Measurements from ENCODE around the gene ALG5. TPM values are rescaled to one million over a fixed set of nuclear protein-coding genes. Genes with fewer than 3 reads are reported as not detected.

ALG5 gene
- total and polyA plus RNA-seq, 7 experiments from 2014 or later: 12.1 to 82.2 (median 23.7) TPM

DNA sequence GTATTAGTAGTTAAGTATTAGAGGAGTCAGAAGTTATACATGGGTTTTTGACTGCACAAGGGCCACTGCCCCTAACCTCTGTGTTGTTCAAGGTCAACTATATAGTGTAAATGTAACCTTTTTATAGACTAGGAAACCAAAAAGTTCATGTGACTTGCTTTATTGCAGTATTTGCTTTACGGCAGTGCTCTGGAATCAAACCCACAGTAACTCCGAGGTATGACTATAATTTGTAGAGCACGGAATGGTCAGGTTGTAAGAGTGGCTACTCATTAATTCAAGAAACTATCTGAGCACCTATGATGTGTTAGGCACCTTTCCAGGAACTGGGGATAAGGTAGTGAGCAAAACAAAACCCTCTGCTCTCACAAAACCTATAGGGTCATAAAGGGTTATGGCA lies 38.1 kb upstream of the ALG5 start:
- Histone ChIP-seq H3K4me1 (ENCODE audit: control insufficient read depth in 2 of 2, insufficient read depth in 2 of 2, low read length in 2 of 2) (no peaks in the 10 kb centered on the region), H3K27me3 (ENCODE audit: control insufficient read depth in 2 of 2, insufficient read depth in 2 of 2, low read length in 2 of 2) (no peaks in the 10 kb centered on the region), H3K36me3 (ENCODE audit: control insufficient read depth in 2 of 3, insufficient read depth in 3 of 3, low read length in 3 of 3) (peaks cover 6 to 71% (median 28%) of the 10 kb centered on the region in 3 experiments), H3K9me3 (ENCODE audit: control insufficient read depth in 2 of 3, low read length in 3 of 3) (no peaks in the 10 kb centered on the region), H3K4me3 (ENCODE audit: low read length) (no peak overlapping the region), H3K27ac (ENCODE audit: low read depth, low read length) (no peak overlapping the region)
- DNase-seq (no peak), ATAC-seq (no peak)
- ChIA-PET POLR2A (no interaction called here), CTCF (no interaction called here)
- no peaks in the 10 kb centered on the region for H3K27me3 Mint-ChIP-seq
- peaks cover 10 to 52% (median 30%) of the 10 kb centered on the region in 5 donors for H3K36me3 Mint-ChIP-seq
- peaks cover 0 to 10% (median 2%) of the 10 kb centered on the region in 7 donors for H3K4me1 Mint-ChIP-seq
- H3K4me3 Mint-ChIP-seq: no peak overlapping the region
- H3K9me3 Mint-ChIP-seq: no peaks in the 10 kb centered on the region
- intact Hi-C loops (cut with micrococcal nuclease): no loop called here
- no peak overlapping the region for H3K27ac Mint-ChIP-seq

GRCh38 chr13:37029617-37030016 lies 30.5 kb upstream of the ALG5 start:
- intact Hi-C loops (cut with micrococcal nuclease): loop anchor here in 1 of 2 donors (2.0 kb wide), 1 partner anchor 17 kb away; no protein-coding TSS in a partner anchor
- POLR2A ChIA-PET: interaction anchor here (0.7 kb wide), 1 partner anchor 46 kb away, joined by 3 read pairs; no protein-coding TSS in a partner anchor
- ATAC-seq (no peak), DNase-seq (no peak)
- H3K27me3 Mint-ChIP-seq: no peaks in the 10 kb centered on the region
- peaks cover 4 to 33% (median 10%) of the 10 kb centered on the region in 5 donors for H3K36me3 Mint-ChIP-seq
- peak overlapping the region in 1 of 9 donors; percentile 17 for H3K27ac Mint-ChIP-seq
- H3K27ac ChIP-seq (ENCODE audit: low read depth, low read length): no peak overlapping the region
- H3K9me3 ChIP-seq (ENCODE audit: control insufficient read depth in 2 of 3, low read length in 3 of 3): no peaks in the 10 kb centered on the region
- CTCF ChIA-PET: no interaction called here
- no peak overlapping the region for H3K4me3 ChIP-seq (ENCODE audit: low read length)
- H3K4me1 Mint-ChIP-seq: peaks cover 0 to 7% (median 0%) of the 10 kb centered on the region in 7 donors
- no peak overlapping the region for H3K4me3 Mint-ChIP-seq
- no peaks in the 10 kb centered on the region for H3K27me3 ChIP-seq (ENCODE audit: control insufficient read depth in 2 of 2, insufficient read depth in 2 of 2, low read length in 2 of 2)
- H3K9me3 Mint-ChIP-seq: no peaks in the 10 kb centered on the region
- H3K4me1 ChIP-seq (ENCODE audit: control insufficient read depth in 2 of 2, insufficient read depth in 2 of 2, low read length in 2 of 2): no peaks in the 10 kb centered on the region
- peaks cover 4 to 63% (median 12%) of the 10 kb centered on the region in 3 experiments for H3K36me3 ChIP-seq (ENCODE audit: control insufficient read depth in 2 of 3, insufficient read depth in 3 of 3, low read length in 3 of 3)

GRCh38 chr13:37027639-37028038 lies 28.5 kb upstream of the ALG5 start:
- Histone ChIP-seq H3K9me3 (ENCODE audit: control insufficient read depth in 2 of 3, low read length in 3 of 3) (no peaks in the 10 kb centered on the region), H3K27me3 (ENCODE audit: control insufficient read depth in 2 of 2, insufficient read depth in 2 of 2, low read length in 2 of 2) (no peaks in the 10 kb centered on the region), H3K4me3 (ENCODE audit: low read length) (no peak overlapping the region), H3K36me3 (ENCODE audit: control insufficient read depth in 2 of 3, insufficient read depth in 3 of 3, low read length in 3 of 3) (peaks cover 11 to 64% (median 12%) of the 10 kb centered on the region in 3 experiments), H3K4me1 (ENCODE audit: control insufficient read depth in 2 of 2, insufficient read depth in 2 of 2, low read length in 2 of 2) (no peaks in the 10 kb centered on the region), H3K27ac (ENCODE audit: low read depth, low read length) (no peak overlapping the region)
- DNase-seq (no peak), ATAC-seq (no peak)
- intact Hi-C loops (cut with micrococcal nuclease): loop anchor here in 1 of 2 donors (2.0 kb wide), 1 partner anchor 17 kb away; no protein-coding TSS in a partner anchor
- H3K4me3 Mint-ChIP-seq: no peak overlapping the region
- H3K9me3 Mint-ChIP-seq: no peaks in the 10 kb centered on the region
- POLR2A ChIA-PET: interaction anchor here (0.9 kb wide), 1 partner anchor 31 kb away, joined by 3 read pairs; no protein-coding TSS in a partner anchor
- H3K27me3 Mint-ChIP-seq: no peaks in the 10 kb centered on the region
- CTCF ChIA-PET: interaction anchor here (1.3 kb wide), 1 partner anchor 9 kb away, joined by 3 read pairs; no protein-coding TSS in a partner anchor
- H3K27ac Mint-ChIP-seq: peak overlapping the region in 1 of 9 donors; percentile 31
- peaks cover 0 to 7% (median 1%) of the 10 kb centered on the region in 7 donors for H3K4me1 Mint-ChIP-seq
- peaks cover 11 to 34% (median 14%) of the 10 kb centered on the region in 5 donors for H3K36me3 Mint-ChIP-seq

DNA sequence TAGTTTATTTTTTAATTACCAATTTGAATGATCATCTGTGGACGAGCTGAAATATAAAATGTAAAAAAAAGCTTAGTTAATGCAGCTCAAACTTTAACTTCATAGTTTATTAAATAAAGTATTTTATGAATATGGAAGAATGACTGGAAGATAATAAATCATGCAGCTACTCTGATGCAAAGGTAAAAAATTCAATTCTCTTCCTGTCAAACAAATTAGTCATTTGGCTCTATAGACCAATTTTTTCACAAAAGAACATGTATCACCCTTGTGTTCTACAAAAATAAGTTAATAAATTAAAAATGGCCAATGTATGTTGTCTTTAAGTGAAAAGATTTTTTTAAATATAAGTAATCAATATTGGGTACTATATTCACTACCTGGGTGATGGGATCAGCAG lies 27.6 kb upstream of the ALG5 start:
- H3K4me3 Mint-ChIP-seq: no peak overlapping the region
- intact Hi-C loops (cut with micrococcal nuclease): loop anchor here in 1 of 2 donors (2.0 kb wide), 1 partner anchor 16 kb away; no protein-coding TSS in a partner anchor
- no peak for ATAC-seq
- no peaks in the 10 kb centered on the region for H3K27me3 Mint-ChIP-seq
- H3K36me3 Mint-ChIP-seq: peaks cover 9 to 32% (median 10%) of the 10 kb centered on the region in 5 donors
- ChIA-PET CTCF (interaction anchor here (1.3 kb wide), 1 partner anchor 9 kb away, joined by 3 read pairs; no protein-coding TSS in a partner anchor), POLR2A (interaction anchor here (0.9 kb wide), 1 partner anchor 32 kb away, joined by 3 read pairs; no protein-coding TSS in a partner anchor)
- H3K9me3 Mint-ChIP-seq: no peaks in the 10 kb centered on the region
- no peak overlapping the region for H3K4me3 ChIP-seq (ENCODE audit: low read length)
- H3K27ac ChIP-seq (ENCODE audit: low read depth, low read length): no peak overlapping the region
- no peak for DNase-seq
- peaks cover 18 to 64% (median 21%) of the 10 kb centered on the region in 3 experiments for H3K36me3 ChIP-seq (ENCODE audit: control insufficient read depth in 2 of 3, insufficient read depth in 3 of 3, low read length in 3 of 3)
- H3K9me3 ChIP-seq (ENCODE audit: control insufficient read depth in 2 of 3, low read length in 3 of 3): no peaks in the 10 kb centered on the region
- no peaks in the 10 kb centered on the region for H3K4me1 ChIP-seq (ENCODE audit: control insufficient read depth in 2 of 2, insufficient read depth in 2 of 2, low read length in 2 of 2)
- H3K27me3 ChIP-seq (ENCODE audit: control insufficient read depth in 2 of 2, insufficient read depth in 2 of 2, low read length in 2 of 2): no peaks in the 10 kb centered on the region
- H3K4me1 Mint-ChIP-seq: peaks cover 0 to 3% (median 0%) of the 10 kb centered on the region in 7 donors
- no peak overlapping the region for H3K27ac Mint-ChIP-seq

- Mint-ChIP-seq H3K4me1 (peaks cover 0 to 3% (median 0%) of the 10 kb centered on the region in 7 donors), H3K9me3 (no peaks in the 10 kb centered on the region), H3K27me3 (no peaks in the 10 kb centered on the region), H3K27ac (peak overlapping the region in 5 of 9 donors; percentile 0 to 77 (median 18)), H3K36me3 (peaks cover 7 to 37% (median 8%) of the 10 kb centered on the region in 5 donors), H3K4me3 (no peak overlapping the region)
- H3K4me1 ChIP-seq (ENCODE audit: control insufficient read depth in 2 of 2, insufficient read depth in 2 of 2, low read length in 2 of 2): no peaks in the 10 kb centered on the region
- ChIA-PET POLR2A (interaction anchor here (1.0 kb wide), 1 partner anchor 25 kb away, joined by 5 read pairs; the partner anchor contains the start of gene ALG5), CTCF (no interaction called here)
- DNase-seq (no peak), ATAC-seq (no peak)
- intact Hi-C loops (cut with micrococcal nuclease): no loop called here
- no peak overlapping the region for H3K27ac ChIP-seq (ENCODE audit: low read depth, low read length)
- H3K36me3 ChIP-seq (ENCODE audit: control insufficient read depth in 2 of 3, insufficient read depth in 3 of 3, low read length in 3 of 3): peaks cover 18 to 63% (median 24%) of the 10 kb centered on the region in 3 experiments
- no peaks in the 10 kb centered on the region for H3K9me3 ChIP-seq (ENCODE audit: control insufficient read depth in 2 of 3, low read length in 3 of 3)
- H3K27me3 ChIP-seq (ENCODE audit: control insufficient read depth in 2 of 2, insufficient read depth in 2 of 2, low read length in 2 of 2): no peaks in the 10 kb centered on the region
- H3K4me3 ChIP-seq (ENCODE audit: low read length): no peak overlapping the region
Measured at GRCh38 chr13:37023871-37024270, 24.7 kb upstream of the ALG5 start.

DNA sequence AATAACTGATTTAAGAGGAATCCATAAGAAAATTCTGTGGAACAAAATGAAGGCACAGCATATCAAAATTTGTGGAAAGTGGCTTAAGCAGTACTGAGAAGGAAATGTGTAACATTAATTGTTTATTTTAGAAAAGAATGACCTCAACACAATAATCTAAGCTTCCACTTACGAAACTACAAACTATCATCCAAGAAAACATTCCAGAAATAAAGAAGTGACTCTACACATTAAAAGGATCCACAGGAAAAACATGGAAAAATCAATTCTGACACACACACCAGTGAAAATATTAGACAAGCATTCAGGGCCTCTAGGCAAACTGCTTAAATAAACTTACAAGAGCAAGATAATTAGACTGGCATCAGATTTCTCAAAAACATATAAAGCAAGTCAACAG lies 15.5 kb upstream of the ALG5 start:
- ATAC-seq (no peak), DNase-seq (no peak)
- peak overlapping the region in 7 of 9 donors; percentile 14 to 73 (median 44) for H3K27ac Mint-ChIP-seq
- H3K4me3 Mint-ChIP-seq: no peak overlapping the region
- Histone ChIP-seq H3K9me3 (ENCODE audit: control insufficient read depth in 2 of 3, low read length in 3 of 3) (no peaks in the 10 kb centered on the region), H3K4me3 (ENCODE audit: low read length) (no peak overlapping the region), H3K27ac (ENCODE audit: low read depth, low read length) (no peak overlapping the region), H3K27me3 (ENCODE audit: control insufficient read depth in 2 of 2, insufficient read depth in 2 of 2, low read length in 2 of 2) (no peaks in the 10 kb centered on the region), H3K36me3 (ENCODE audit: control insufficient read depth in 2 of 3, insufficient read depth in 3 of 3, low read length in 3 of 3) (peaks cover 0 to 60% (median 12%) of the 10 kb centered on the region in 3 experiments), H3K4me1 (ENCODE audit: control insufficient read depth in 2 of 2, insufficient read depth in 2 of 2, low read length in 2 of 2) (no peaks in the 10 kb centered on the region)
- H3K27me3 Mint-ChIP-seq: no peaks in the 10 kb centered on the region
- ChIA-PET CTCF (no interaction called here), POLR2A (interaction anchor here (5.3 kb wide), 1 partner anchor 13 kb away, joined by 32 read pairs; the partner anchor contains the start of genes ALG5 and EXOSC8)
- H3K9me3 Mint-ChIP-seq: no peaks in the 10 kb centered on the region
- H3K4me1 Mint-ChIP-seq: peaks cover 0 to 7% (median 3%) of the 10 kb centered on the region in 7 donors
- peaks cover 15 to 50% (median 30%) of the 10 kb centered on the region in 5 donors for H3K36me3 Mint-ChIP-seq
- intact Hi-C loops (cut with micrococcal nuclease): loop anchor here in 1 of 2 donors (5.0 kb wide), 1 partner anchor 33 kb away; no protein-coding TSS in a partner anchor
